H1 (cell line): ENCODE results near the gene STIM2. TPM values are rescaled to one million over a fixed set of nuclear protein-coding genes. Genes with fewer than 3 reads are reported as not detected.

Source experiments
- CTCF ChIA-PET: fragments of 300-600 bp; sonication (Branson Sonifier 250); formaldehyde crosslinking; loops from one replicate; lab custom pipeline; 2021; ENCODE audit not compliant: partially characterized antibody; lab: Charles Lee
- POLR2A ChIA-PET: fragments of 300-600 bp; sonication (Branson Sonifier 250); formaldehyde crosslinking; loops from one replicate; lab custom pipeline; 2021; ENCODE audit warnings: inconsistent platforms; ENCODE audit not compliant: partially characterized antibody; lab: Charles Lee
- DNase-seq, 2 experiments: peaks; one replicate each; pipeline versions ENCODE4 v3.0.0 to v3.0.0-alpha.2; 2010 to 2022; ENCODE audit warnings: low spot score in 2 of 2, low read depth in 1 of 2, mixed read lengths in 1 of 2
- FAIRE-seq: peaks from 2 replicates; lab custom pipeline; 2011; peaks lifted over from hg19 to GRCh38; lab: Jason Lieb, UNC
- H2AFZ ChIP-seq: 2 replicates; pipeline ENCODE4 v1.8.1; 2012; ENCODE audit warnings: low read length, inconsistent platforms
- H2AK5ac ChIP-seq: 2 replicates; pipeline ENCODE4 v1.6.1; 2013; ENCODE audit warnings: low read depth, low read length
- H2BK120ac ChIP-seq: replicated peaks from 2 replicates; pipeline ENCODE3; 2013; ENCODE audit warnings: low read depth, low read length, inconsistent platforms
- H2BK12ac ChIP-seq: 2 replicates; pipeline ENCODE4 v1.6.1; 2013; ENCODE audit warnings: low read depth, low read length
- H2BK15ac ChIP-seq: 2 replicates; pipeline ENCODE4 v1.6.1; 2013; ENCODE audit warnings: low read length
- H2BK20ac ChIP-seq: 2 replicates; pipeline ENCODE4 v1.6.1; 2013; ENCODE audit warnings: low read length
- H2BK5ac ChIP-seq: 2 replicates; pipeline ENCODE4 v1.6.1; 2013; ENCODE audit warnings: low read depth, low read length
- H3K14ac ChIP-seq: 2 replicates; pipeline ENCODE4 v1.6.1; 2013; ENCODE audit warnings: inconsistent platforms; ENCODE audit not compliant: insufficient read length
- H3K18ac ChIP-seq: 2 replicates; pipeline ENCODE4 v1.6.1; 2013; ENCODE audit warnings: low read length; ENCODE audit errors: extremely low read depth
- H3K23ac ChIP-seq: 2 replicates; pipeline ENCODE4 v1.6.1; 2013; ENCODE audit warnings: inconsistent platforms; ENCODE audit not compliant: insufficient read length
- H3K23me2 ChIP-seq: 2 replicates; pipeline ENCODE4 v1.6.1; 2013; ENCODE audit warnings: low read depth, low read length
- H3K27ac ChIP-seq: 2 replicates; pipeline ENCODE4 v1.6.1; 2011; ENCODE audit warnings: low read depth, low read length, inconsistent platforms
- H3K27me3 ChIP-seq, 4 experiments: replicated peaks in 1 of 4; 1 replicate in 1 of 4; 2 replicates in 3 of 4; pipeline versions ENCODE4 v1.6.1 to v1.8.1; 2011 to 2013; ENCODE audit warnings: low read length in 3 of 4, mild to moderate bottlenecking in 3 of 4, inconsistent platforms in 2 of 4, mixed read lengths in 2 of 4, moderate library complexity in 1 of 4; ENCODE audit not compliant: control insufficient read depth in 3 of 4, insufficient read depth in 3 of 4; ENCODE audit errors: extremely low read depth in 1 of 4
- H3K36me3 ChIP-seq, 4 experiments: 2 replicates each; pipeline versions ENCODE4 v1.6.1 to v1.8.1; 2011 to 2013; ENCODE audit warnings: mild to moderate bottlenecking in 4 of 4, low read length in 3 of 4, moderate library complexity in 2 of 4, control low read depth in 1 of 4, inconsistent platforms in 1 of 4; ENCODE audit not compliant: insufficient read depth in 4 of 4, control insufficient read depth in 2 of 4
- H3K4ac ChIP-seq: replicated peaks from 2 replicates; pipeline ENCODE3; 2013; ENCODE audit warnings: low read length, low read depth, mixed read lengths, inconsistent platforms; ENCODE audit not compliant: insufficient read length
- H3K4me1 ChIP-seq, 4 experiments: replicated peaks in 1 of 4; 1 replicate in 1 of 4; 2 replicates in 3 of 4; pipeline versions ENCODE4 v1.6.1 to v1.8.1; 2011 to 2013; ENCODE audit warnings: low read length in 3 of 4, inconsistent platforms in 2 of 4, mixed read lengths in 1 of 4; ENCODE audit not compliant: insufficient read depth in 4 of 4, control insufficient read depth in 3 of 4
- H3K4me2 ChIP-seq, 2 experiments: 2 replicates each; pipeline versions ENCODE4 v1.6.1 to v1.8.1; 2011 to 2013; ENCODE audit warnings: low read depth in 2 of 2, low read length in 2 of 2, control low read depth in 1 of 2, inconsistent platforms in 1 of 2, mild to moderate bottlenecking in 1 of 2; ENCODE audit not compliant: insufficient read depth in 1 of 2
- H3K4me3 ChIP-seq, 4 experiments: fragments of 200-600, 300-600 bp in 1 of 4; sonication (generic), shearing (Covaris generic), sonication (Bioruptor Twin) in 1 of 4; 2 replicates each; pipeline versions ENCODE4 v1.5.1 to v1.8.1; 2011 to 2016; ENCODE audit warnings: low read length in 4 of 4, low read depth in 3 of 4, control low read depth in 2 of 4, inconsistent platforms in 2 of 4, mild to moderate bottlenecking in 2 of 4, mixed read lengths in 1 of 4, moderate library complexity in 1 of 4; ENCODE audit not compliant: insufficient read depth in 2 of 4; ENCODE audit errors: extremely low read depth in 1 of 4
- H3K56ac ChIP-seq: replicated peaks from 2 replicates; pipeline ENCODE3; 2013; ENCODE audit warnings: low read depth, mild to moderate bottlenecking, mixed read lengths, low read length, inconsistent platforms; ENCODE audit not compliant: insufficient read length
- H3K79me1 ChIP-seq: 2 replicates; pipeline ENCODE4 v1.6.1; 2013; ENCODE audit warnings: low read depth, low read length, control low read depth
- H3K79me2 ChIP-seq, 2 experiments: 2 replicates each; pipeline versions ENCODE4 v1.6.1 to v1.8.1; 2012 to 2013; ENCODE audit warnings: low read length in 2 of 2, mild to moderate bottlenecking in 2 of 2, inconsistent platforms in 1 of 2; ENCODE audit not compliant: insufficient read depth in 2 of 2, control insufficient read depth in 1 of 2
- H3K9ac ChIP-seq, 4 experiments: replicated peaks in 1 of 4; 1 replicate in 1 of 4; 2 replicates in 3 of 4; pipeline versions ENCODE4 v1.6.1 to v1.8.1; 2011 to 2013; ENCODE audit warnings: low read depth in 3 of 4, low read length in 3 of 4, control low read depth in 2 of 4, mild to moderate bottlenecking in 2 of 4, moderate library complexity in 2 of 4, inconsistent platforms in 1 of 4; ENCODE audit errors: extremely low read depth in 1 of 4
- H3K9me3 ChIP-seq, 2 experiments: 2 replicates each; pipeline versions ENCODE4 v1.6.1 to v1.8.1; 2012 to 2013; ENCODE audit warnings: mild to moderate bottlenecking in 2 of 2, moderate library complexity in 2 of 2, control low read depth in 1 of 2, inconsistent platforms in 1 of 2, low read depth in 1 of 2, low read length in 1 of 2, mixed read lengths in 1 of 2; ENCODE audit not compliant: insufficient read depth in 2 of 2
- H4K20me1 ChIP-seq, 2 experiments: replicated peaks in 1 of 2; 2 replicates each; pipeline versions ENCODE3 to v1.8.1; 2011 to 2013; ENCODE audit warnings: inconsistent platforms in 2 of 2, low read length in 2 of 2, mild to moderate bottlenecking in 1 of 2; ENCODE audit not compliant: insufficient read depth in 2 of 2, control insufficient read depth in 1 of 2
- H4K5ac ChIP-seq: 2 replicates; pipeline ENCODE4 v1.6.1; 2013; ENCODE audit warnings: low read length, low read depth, mixed read lengths, inconsistent platforms; ENCODE audit not compliant: insufficient read length
- H4K8ac ChIP-seq: 2 replicates; pipeline ENCODE4 v1.8.0; 2013; ENCODE audit warnings: mild to moderate bottlenecking, moderate library complexity, low read length, inconsistent platforms; ENCODE audit not compliant: insufficient read depth; ENCODE audit errors: extremely low read depth
- H4K91ac ChIP-seq: replicated peaks from 2 replicates; pipeline ENCODE3; 2013; ENCODE audit warnings: low read length, mixed read lengths, inconsistent platforms; ENCODE audit not compliant: insufficient read length
- ATF2 ChIP-seq: IDR thresholded peaks from 2 replicates; pipeline ENCODE4 v1.6.1; 2012; ENCODE audit warnings: low read length, inconsistent platforms
- BACH1 ChIP-seq: IDR thresholded peaks from 2 replicates; pipeline ENCODE4 v1.6.1; 2012; ENCODE audit warnings: low read length, improper control_type of control experiment
- CHD2 ChIP-seq: IDR thresholded peaks from 2 replicates; pipeline ENCODE4 v1.6.1; 2012; ENCODE audit warnings: low read length, improper control_type of control experiment
- FOSL1 ChIP-seq: IDR thresholded peaks from 2 replicates; pipeline ENCODE4 v1.6.1; 2011; ENCODE audit warnings: mild to moderate bottlenecking, low read depth, low read length, moderate library complexity; ENCODE audit not compliant: insufficient read depth
- HDAC2 ChIP-seq, 2 experiments: fragments of 300-600 bp in 1 of 2; sonication (generic) in 1 of 2; IDR thresholded peaks; 2 replicates each; pipeline ENCODE4 v1.6.1; 2011 to 2012; ENCODE audit warnings: low read depth in 2 of 2, low read length in 2 of 2, mild to moderate bottlenecking in 2 of 2, moderate library complexity in 2 of 2, borderline replicate concordance in 1 of 2, inconsistent platforms in 1 of 2
- NRF1 ChIP-seq: IDR thresholded peaks from 2 replicates; pipeline ENCODE4 v1.6.1; 2011; ENCODE audit warnings: mild to moderate bottlenecking, low read depth, low read length, improper control_type of control experiment
- POLR2AphosphoS5 ChIP-seq: IDR thresholded peaks from 2 replicates; pipeline ENCODE4 v1.6.1; 2011; ENCODE audit warnings: low read depth, low read length
- RBBP5 ChIP-seq: IDR thresholded peaks from 2 replicates; pipeline ENCODE4 v1.7.1; 2012; ENCODE audit warnings: low read depth, mild to moderate bottlenecking, inconsistent platforms, low read length, moderate library complexity, borderline replicate concordance
- RXRA ChIP-seq: IDR thresholded peaks from 2 replicates; pipeline ENCODE4 v1.6.1; 2011; ENCODE audit warnings: low read depth, mild to moderate bottlenecking, low read length, moderate library complexity; ENCODE audit not compliant: insufficient read depth
- SP1 ChIP-seq: IDR thresholded peaks from 2 replicates; pipeline ENCODE4 v1.6.1; 2011; ENCODE audit warnings: low read depth, low read length
- SRF ChIP-seq: IDR thresholded peaks from 2 replicates; pipeline ENCODE4 v1.6.1; 2011; ENCODE audit warnings: mild to moderate bottlenecking, low read depth, low read length, moderate library complexity
- ZNF274 ChIP-seq: IDR thresholded peaks from 2 replicates; pipeline ENCODE4 v1.7.0; 2012; ENCODE audit warnings: low read length, borderline replicate concordance; ENCODE audit errors: extremely low read depth
- polyA plus RNA-seq, 7 experiments: library from polyadenylated mRNA; depleted of rRNA in 3 of 7; stranded (reverse) in 5 of 7; unstranded in 2 of 7; fragments of >200 nt in 5 of 7; fragments of 200-250 nt in 2 of 7; gene quantifications; 1 replicate in 5 of 7; 2 replicates in 1 of 7; 4 replicates in 1 of 7; pipeline versions ENCODE4 v1.2.1 to v1.2.3, GENCODE V29; 2011 to 2013; ENCODE audit warnings: missing spikeins in 2 of 7, mixed read lengths in 2 of 7
- total RNA-seq: library from RNA; stranded (reverse); fragmentation: NEBNext Ultra II Directional; extraction: Animal tissue kit (Norgen Biotek cat#: 25700); gene quantifications from 2 replicates; pipeline ENCODE4 v1.2.1, GENCODE V29; 2021
- TF ChIP-seq, protein P1 (sequence below): IDR thresholded peaks from 2 replicates; pipeline ENCODE4 v1.6.1; 2011; ENCODE audit warnings: low read length, improper control_type of control experiment

STIM2 gene
- total and polyA plus RNA-seq, 2 of the 8 experiments (the other 6 are each of a cell fraction or from before 2014, with no cell fraction given) = 22.9 to 23.0 TPM

DNA sequence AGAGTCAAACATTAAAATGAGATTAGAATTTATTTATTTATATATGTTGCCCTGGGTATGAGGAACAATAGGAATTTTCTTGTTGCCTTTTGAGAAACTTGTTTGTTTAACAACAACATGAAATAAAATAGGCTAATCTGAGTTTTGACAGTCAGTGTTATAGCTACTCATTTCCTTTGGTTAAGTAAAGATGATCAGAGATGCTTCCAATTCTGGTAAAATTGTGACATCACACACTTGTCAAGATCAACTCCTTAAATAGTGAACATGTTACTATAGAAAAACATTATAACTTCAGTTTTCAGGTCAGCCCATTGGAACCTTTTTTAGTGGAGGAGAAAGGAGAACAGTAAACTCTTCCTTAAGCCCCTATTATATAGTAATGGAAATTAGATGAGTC is 136.1 kb downstream of the STIM2 start:
- H3K9ac ChIP-seq = no peak overlapping the region
- no peak overlapping the region for H4K5ac ChIP-seq
- H3K4me3 ChIP-seq = no peak overlapping the region
- H3K36me3 ChIP-seq = no peaks in the 10 kb centered on the region
- H2BK15ac ChIP-seq = no peak overlapping the region
- no peaks in the 10 kb centered on the region for H4K20me1 ChIP-seq
- POLR2A ChIA-PET = no interaction called here
- no peak for DNase-seq
- H3K4me2 ChIP-seq = no peak overlapping the region
- H3K4me1 ChIP-seq = peaks cover 0 to 4% (median 0%) of the 10 kb centered on the region in 4 experiments; a peak in 3 of 7 replicates
- H3K9me3 ChIP-seq = no peaks in the 10 kb centered on the region
- no peak for FAIRE-seq
- no peak overlapping the region for H2BK5ac ChIP-seq
- no peak overlapping the region for H2BK12ac ChIP-seq
- no peaks in the 10 kb centered on the region for H3K79me2 ChIP-seq
- no peak overlapping the region for H3K23ac ChIP-seq
- H3K18ac ChIP-seq = no peak overlapping the region
- no peak overlapping the region for H2BK20ac ChIP-seq
- no peak overlapping the region for H4K8ac ChIP-seq
- H3K79me1 ChIP-seq = no peaks in the 10 kb centered on the region
- CTCF ChIA-PET = interaction anchor here (1.2 kb wide), 1 partner anchor 133 kb away, joined by 3 read pairs; no protein-coding TSS in a partner anchor
- H3K14ac ChIP-seq = no peak overlapping the region
- H2AK5ac ChIP-seq = no peak overlapping the region
- no peaks in the 10 kb centered on the region for H3K27me3 ChIP-seq
- H2AFZ ChIP-seq = no peak overlapping the region
- no peak overlapping the region for H3K56ac ChIP-seq
- no peaks in the 10 kb centered on the region for H3K23me2 ChIP-seq
- H3K27ac ChIP-seq = no peak overlapping the region
- H3K4ac ChIP-seq = no peak overlapping the region
- H2BK120ac ChIP-seq = no peak overlapping the region
- no peak overlapping the region for H4K91ac ChIP-seq
- TF ChIP-seq CHD2 (no peak), POLR2AphosphoS5 (no peak), BACH1 (no peak), ZNF274 (no peak), SRF (no peak), ATF2 (no peak), RXRA (no peak), RBBP5 (no peak), NRF1 (no peak), SP1 (no peak), HDAC2 (IDR thresholded peaks at IDR 0.05; ENCODE audit: borderline replicate concordance in 1 of 2, low read depth in 2 of 2, low read length in 2 of 2) (no peak), FOSL1 (no peak)
- TF ChIP-seq, protein P1, sequence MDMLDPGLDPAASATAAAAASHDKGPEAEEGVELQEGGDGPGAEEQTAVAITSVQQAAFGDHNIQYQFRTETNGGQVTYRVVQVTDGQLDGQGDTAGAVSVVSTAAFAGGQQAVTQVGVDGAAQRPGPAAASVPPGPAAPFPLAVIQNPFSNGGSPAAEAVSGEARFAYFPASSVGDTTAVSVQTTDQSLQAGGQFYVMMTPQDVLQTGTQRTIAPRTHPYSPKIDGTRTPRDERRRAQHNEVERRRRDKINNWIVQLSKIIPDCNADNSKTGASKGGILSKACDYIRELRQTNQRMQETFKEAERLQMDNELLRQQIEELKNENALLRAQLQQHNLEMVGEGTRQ = no peak
